IPS-NIHi7 (cell line): Measurements from ENCODE around the gene WDR33.
A peak's percentile ranks its signal among the peaks of the same experiment; 100 is the strongest.
"Not testable (repeated sequence)": the region's sequence is repeated elsewhere in the genome, so short reads cannot be mapped to it uniquely, and the experiment has no call there.

Experiments
- DNase-seq: peaks from one replicate; pipeline ENCODE4 v3.0.0; 2012; ENCODE audit warnings: mixed read lengths; ENCODE audit errors: extremely low spot score

The WDR33 gene

DNA sequence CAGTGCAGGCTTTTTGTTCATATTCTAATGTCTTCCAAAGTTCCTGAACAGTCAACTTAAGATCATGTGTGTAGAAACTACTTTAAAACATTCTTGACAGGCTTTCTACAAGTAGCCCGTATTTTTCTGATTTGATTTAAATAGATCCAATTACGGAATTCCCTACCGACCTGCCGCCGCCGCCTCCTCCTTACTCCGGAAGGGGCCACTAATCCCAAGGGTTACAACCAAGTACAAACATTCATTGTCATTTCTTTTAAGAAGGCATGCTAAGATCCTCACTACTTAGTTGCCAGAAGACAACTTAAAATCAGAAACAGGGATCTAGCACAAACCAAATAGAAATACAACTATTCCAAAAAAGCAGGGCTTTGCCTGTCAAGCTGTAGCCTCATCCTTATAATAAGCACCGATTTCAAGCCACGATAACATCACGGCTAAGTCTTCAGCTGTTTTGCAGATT is 784 bp downstream of the WDR33 start:
- peak; percentile 32 for DNase-seq

DNA sequence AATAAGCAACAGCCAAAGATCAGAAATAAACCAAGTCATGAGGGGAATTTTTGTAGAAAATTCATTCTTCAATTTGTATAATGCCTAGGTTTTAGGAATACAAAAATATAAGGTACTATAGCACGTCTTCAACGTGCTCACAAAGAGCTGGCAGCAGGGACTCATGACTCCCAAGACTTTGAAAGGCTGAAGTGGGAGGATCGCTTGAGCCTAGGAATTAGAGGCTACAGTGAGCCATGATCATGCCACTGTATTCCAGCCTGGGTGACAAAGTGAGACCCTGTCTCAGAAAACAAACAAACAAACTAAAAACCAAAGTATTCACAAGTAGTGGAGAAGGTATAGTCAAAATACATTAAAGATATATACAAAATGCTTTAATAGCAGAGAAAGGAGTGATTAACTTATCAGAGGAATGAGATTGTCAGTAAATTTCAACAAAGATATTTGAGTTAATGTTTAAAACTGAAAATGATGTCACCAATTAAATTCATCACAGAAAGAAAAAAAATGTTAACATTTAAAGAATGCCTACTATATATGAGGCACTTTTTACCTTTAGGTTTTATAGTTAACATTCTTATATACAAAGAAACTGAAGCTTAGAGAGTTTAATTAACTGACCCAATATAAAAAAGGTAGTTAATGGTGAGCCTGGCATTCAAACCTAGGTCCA is 3.2 kb downstream of the WDR33 start:
- no peak for DNase-seq

DNA sequence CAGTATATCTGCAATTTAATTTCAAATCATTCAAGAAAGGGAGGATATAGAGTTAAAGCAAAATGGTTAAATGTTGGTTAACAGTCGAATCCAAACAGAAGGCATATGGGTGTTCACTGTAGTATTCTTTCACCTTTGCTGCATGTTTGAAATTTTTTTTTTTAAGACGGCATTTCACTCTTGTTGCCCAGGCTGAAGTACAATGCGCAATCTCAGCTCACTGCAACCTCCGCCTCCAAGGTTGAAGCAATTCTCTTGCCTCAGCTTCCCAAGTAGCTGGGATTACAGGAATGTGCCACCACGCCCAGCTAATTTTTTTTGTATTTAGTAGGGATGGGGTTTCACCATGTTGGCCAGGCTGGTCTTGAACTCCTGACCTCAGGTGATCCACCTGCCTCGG is 4.1 kb downstream of the WDR33 start:
- DNase-seq: not testable (repeated sequence)

DNA sequence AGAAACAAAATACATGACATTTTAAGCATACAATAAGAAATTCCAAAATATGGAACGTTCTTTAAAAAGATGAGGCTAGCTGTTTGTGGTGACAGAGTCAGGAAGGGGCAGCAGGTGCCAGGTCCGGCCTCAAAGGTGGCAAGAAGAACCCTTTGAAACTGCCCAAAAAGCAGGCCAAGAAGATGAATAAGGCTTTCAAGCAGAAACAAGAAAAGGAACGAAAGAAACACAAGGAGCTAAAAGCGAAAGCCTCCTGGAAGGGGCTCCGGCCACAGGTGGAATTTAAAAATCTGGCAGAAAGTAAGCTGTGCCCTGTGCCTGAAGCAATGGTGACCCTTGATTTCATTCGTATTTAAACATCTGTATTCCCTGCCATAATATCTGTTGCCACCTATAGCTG is 5.5 kb downstream of the WDR33 start:
- DNase-seq: no peak

DNA sequence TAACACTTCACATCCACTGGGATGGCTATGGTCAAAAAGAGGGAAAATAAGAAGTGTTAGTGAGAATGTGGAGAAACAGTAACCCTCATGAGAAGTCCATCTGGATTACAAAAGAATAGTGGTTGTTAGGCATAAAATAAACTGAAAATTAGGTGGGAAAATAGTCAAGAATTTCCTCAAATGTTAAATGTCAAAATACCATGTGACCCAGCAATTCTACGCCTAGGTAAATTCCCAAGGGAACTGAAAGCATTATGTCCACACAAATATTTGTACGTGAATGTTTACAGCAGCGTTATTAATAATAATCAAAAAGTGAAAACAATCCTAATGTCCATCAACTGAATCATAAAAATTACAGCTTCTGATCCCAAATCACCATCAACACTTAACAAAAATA is 11.0 kb downstream of the WDR33 start:
- DNase-seq: no peak

DNA sequence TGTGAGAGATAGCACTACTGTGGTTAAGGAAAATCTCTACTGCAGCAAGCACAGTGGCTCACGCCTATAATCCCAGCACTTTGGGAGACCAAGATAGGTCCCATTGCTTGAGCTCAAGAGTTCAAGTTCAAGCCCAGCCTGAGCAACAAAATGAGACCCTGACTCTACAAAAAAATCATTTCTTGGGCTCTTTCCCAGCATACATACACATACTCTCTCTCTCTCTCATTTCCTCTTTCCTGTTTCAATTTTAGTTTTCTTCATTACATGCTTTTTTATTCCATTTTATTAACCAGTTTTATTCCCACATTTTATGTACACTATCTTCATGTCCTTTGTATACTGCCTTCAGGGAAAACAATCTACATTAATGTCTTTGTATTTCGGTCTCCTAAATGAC is 14.6 kb downstream of the WDR33 start:
- no peak for DNase-seq

DNA sequence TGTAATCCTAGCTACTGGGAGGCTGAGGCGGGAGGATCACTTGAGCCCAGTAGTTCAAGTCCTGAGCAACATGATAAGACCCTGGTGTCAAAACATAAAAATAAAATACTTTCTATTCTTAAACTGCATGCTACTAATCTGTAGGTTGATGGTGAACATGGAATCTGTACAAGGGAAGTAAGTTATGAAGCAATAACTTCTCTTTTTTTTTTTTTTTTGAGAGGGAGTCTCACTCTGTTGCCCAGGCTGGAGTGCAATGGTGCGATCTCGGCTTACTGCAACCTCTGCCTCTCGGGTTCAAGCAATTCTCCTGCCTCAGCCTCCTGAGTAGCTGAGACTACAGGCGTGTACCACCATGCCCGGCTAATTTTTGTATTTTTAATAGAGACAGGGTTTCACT is 16.1 kb downstream of the WDR33 start:
- not testable (repeated sequence) for DNase-seq

DNA sequence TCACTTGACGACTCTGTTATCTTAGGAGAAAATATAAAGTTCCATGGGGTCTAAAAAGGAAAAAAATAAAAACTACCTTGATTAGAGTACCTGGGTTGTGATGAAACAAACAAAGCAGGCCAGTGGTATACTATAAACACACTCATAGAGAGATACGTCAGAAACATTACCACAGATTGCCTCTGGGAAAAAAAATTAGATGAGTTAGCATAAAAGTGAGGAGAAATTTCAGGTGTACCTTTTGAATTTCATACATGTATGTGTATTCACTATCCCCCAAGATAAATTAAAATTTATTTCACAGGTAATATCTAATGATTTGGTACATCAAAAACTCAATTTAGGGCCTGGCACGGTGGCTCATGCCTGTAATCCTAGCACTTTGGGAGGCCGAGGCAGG is 18.2 kb downstream of the WDR33 start:
- no peak for DNase-seq

DNA sequence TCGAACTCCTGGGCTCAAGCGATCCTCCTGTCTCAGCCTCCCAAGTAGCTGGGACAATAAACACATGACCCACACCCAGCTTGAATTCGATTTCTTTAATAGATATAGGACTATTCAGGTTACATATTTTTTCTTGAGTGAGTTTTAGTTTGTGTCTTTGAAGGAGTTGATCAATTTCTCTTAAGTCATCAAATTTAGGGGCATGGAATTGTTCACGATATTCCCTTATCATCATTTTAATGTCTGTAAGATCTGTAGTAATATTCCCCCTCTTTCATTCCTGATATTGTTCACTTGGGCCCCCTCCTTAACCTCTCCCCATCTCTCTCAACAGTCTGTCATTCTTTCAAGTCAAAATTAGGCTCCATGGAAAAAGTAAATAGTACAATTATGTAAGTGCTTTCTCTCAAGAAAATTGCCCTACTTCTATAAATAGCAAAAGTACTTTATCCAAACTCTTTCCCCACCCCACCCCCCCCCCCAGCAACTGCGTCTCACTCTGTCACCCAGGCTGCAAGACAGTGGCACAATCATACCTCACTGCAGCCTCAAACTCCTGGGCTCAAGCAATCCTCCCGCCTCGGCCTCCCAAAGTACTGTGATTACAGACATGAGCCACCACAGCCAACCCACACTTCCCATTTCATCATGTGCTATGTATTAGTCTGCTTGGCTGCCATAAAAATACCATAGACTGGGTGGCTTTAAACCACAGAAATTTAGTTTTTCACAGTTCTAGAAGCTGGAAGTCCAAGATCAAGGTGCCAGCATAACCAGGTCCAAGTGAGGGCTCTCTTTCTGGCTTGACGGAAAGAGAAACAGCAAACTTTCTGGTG is 20.1 kb downstream of the WDR33 start:
- no peak for DNase-seq

DNA sequence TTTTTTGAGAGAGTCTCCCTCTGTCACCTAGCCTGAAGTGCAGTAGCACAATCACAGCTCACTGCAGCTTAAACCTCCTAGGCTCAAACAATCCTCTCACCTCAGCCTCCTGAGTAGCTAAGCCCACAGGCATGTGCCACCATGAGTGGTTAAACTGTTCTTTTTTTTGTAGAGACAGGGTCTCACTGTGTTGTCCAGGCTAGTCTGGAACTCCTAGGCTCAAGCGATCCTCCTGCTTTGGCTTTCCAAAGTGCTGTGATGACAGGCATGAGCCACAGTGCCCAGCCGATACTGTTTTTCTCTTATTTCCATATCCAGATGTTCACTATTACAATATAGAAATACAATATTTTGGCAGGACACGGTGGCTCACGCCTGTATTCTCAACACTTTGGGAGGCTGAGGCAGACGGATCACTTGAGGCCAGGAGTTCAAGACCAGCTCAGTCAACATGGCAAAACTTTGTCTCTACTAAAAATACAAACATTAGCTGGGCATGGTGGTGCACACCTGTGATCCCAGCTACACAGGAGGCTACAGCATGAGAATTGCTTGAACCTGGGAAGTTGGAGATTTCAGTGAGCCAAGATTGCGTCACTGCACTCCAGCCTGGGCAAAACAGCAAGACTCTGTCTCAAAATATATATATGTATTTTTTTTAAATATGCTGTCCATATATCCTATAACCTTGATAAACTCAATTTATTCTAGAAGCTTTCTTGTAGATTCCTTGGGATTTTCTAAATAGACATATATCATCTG is 24.7 kb downstream of the WDR33 start:
- DNase-seq: no peak

DNA sequence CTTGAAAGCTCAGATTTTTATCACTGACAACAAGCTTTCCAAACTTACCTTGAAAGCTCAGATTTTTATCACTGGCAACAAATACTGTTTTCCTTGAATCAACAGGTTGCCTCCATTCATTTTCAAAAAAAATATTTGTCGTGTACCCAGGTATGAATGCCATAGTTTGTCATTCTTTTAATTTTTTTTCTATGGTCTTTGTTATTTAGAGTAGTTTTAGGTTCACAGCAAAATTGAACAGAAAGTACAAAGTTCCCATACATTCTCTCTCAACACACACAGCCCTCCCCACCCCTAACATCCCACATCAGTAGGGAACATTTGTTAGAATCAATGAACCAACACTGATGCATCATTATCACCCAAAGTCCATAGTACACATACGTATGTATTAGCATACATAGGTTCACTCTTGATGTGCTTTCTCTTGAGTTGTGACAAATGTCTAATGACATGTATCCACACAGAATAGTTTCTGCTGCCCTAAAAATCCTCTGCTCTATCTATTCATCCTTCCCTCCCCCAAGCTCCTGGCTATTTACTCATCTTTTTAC is 25.9 kb downstream of the WDR33 start:
- DNase-seq: no peak

DNA sequence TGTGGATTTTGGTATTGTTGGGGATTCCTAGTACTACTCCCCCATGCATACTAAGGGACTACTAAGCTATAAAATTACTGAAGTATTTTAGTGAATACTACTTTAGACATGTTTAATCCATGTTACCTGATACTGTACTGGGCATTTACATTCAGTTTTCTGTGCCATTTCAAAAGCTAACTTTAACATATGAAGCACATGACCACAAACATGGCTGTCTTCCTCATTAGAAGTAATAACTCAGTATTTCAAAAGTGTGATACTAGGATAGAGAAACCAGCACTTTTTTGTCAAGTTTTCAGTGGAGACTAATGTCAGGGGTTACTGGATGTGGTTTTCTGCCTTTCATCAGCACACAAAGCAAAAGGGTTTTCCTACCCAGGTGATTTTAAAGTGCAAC is 27.9 kb downstream of the WDR33 start:
- no peak for DNase-seq

DNA sequence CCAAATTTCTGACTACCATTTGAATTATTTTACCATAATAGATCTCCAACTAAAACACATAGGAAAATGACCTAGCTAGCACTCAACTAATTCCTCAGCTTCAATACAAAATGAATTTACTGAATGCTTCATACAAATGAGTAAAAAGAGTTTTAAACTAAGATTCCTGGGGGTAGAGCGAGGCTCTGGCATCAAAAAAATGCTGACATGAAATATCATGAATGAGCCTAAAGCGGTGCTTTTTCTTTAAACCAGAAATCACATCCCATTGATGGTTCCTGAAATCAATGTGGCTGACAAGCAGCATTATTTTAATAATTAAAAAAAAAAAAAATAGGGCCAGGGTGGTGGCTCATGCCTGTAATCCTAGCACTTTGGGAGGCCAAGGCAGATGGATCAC is 32.1 kb downstream of the WDR33 start:
- no peak for DNase-seq

DNA sequence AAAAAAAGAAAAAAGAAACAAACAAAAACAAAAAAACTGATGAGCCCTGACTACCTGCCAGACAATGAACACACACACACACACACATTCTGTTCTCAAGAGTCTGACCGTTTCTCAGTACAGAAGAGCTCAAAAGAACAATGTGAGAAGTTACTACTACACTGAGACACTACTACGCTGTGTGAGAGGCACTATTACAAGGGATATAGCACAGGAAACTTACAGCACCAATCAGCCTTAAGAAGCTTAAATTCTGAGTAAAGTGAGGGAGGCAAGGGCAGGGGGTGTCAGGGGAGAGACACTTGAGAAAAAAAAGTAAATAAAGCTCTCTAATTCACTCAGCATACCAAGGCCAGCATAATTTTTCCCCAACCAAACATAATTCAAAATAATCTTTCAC is 32.5 kb downstream of the WDR33 start:
- no peak for DNase-seq

DNA sequence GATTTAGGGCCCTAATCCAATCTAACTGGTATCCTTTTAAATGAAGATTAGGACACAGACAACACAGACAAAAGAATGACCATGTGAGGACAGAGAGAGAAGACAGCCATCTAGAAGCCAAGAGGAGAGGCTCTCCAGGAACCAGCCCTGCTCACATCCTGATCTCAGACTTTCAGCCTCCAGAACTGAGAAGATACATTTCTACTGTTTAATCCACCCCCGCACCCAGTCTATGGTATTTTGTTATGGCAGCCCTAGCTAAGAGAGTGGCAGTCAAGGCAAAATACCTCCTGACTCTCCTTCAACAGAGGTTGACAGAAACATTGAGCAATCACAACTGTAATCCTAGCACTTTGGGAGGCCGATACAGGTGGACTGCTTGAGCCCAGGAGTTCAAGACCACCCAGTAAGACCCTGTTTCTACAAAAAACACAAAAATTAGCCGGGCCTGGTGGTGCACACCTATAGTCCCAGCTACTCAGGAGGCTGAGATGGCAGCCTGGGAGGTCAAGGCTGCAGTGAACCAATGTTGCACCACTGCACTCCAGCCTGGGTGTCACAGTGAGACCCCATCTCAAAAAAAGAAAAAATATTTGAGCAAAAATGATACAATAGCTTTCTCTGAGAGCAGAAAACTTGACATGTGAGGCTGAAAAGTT is 34.7 kb downstream of the WDR33 start:
- DNase-seq: no peak

DNA sequence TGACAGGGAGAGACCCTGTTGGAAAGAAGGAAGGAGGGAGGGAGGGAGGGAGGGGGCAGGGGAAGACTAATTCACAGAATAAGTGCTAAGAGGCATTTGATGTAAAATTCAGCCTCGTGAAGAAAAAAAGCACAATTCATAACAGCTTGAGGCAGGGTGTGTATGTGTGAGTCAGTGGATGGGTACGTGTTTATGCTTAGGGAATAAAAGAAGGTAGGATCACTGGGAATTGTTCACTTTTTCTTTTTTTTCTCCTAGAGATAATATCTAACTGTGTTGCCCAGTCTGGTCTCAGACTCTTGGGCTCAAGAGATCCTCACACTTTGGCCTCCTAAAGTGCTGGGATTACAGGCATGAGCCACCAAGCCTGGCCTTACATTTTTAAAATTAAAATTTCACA is 39.2 kb downstream of the WDR33 start:
- DNase-seq: no peak

DNA sequence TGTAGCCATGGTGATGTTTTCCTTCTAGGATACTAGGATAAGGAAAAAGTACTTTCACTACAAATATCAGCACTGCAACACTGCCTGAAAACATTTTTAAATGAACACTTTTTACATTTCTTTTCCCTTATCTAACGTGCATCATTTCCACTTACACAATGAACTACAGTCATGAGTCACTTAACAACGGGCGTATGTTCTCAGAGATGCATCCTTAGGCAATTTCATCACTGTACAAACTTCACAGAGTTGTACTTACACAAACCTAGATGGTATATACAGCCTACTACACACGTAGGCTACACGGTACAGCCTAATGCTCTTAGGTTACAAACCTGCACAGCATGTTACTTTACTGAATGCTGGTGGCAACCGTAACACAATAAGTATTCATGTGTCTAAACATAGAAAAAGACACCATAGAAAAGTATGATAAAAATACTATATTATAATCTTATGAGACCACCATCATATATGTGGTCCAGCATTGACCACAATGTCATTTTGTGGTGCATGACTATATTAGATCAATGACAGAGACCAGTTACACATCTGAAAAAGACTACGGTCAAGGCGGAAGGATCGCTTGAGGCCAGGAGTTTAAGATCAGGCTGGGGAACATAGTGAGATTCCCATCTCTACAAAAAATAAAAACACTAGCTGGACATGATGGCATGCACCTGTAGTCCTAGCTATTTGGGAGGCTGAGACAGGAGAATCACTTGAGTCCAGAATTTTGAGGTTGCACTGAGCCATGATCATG is 39.8 kb downstream of the WDR33 start:
- no peak for DNase-seq

DNA sequence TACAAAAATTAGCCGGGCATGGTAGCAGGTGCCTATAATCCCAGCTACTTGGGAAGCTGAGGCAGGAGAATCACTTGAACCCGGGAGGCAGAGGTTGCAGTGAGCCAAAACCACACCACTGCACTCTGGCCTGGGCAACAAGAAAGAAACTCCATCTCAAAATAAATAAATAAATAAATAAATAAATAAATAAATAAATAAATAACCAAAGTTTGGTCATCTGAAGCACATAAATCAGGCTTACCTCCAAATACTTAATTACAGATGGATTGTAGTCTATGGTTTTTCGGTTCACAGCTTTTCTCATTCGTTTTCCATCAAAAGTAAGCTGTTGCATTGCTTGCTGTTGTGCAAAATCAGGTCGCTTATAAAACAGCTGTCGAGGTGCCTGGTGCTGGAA is 40.4 kb downstream of the WDR33 start:
- DNase-seq: not testable (repeated sequence)

DNA sequence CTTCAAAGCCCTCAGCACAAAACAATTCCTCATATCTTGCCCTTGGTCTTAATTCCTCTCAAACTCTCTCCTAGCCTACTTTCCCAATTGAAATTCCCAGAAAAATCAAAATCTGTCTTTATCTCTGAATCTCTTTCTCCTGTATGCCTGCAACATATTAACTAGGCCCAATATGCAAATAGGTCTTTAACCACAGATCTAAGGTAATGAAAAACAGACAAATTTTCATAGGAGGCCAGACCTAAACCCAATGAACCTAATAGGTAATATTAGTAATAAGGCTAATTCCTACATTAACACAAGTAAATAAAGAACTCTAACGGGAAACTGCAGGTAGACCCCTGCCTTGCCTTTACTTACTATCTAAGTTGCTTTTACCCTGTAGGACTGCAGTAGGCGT is 41.4 kb downstream of the WDR33 start:
- no peak for DNase-seq

DNA sequence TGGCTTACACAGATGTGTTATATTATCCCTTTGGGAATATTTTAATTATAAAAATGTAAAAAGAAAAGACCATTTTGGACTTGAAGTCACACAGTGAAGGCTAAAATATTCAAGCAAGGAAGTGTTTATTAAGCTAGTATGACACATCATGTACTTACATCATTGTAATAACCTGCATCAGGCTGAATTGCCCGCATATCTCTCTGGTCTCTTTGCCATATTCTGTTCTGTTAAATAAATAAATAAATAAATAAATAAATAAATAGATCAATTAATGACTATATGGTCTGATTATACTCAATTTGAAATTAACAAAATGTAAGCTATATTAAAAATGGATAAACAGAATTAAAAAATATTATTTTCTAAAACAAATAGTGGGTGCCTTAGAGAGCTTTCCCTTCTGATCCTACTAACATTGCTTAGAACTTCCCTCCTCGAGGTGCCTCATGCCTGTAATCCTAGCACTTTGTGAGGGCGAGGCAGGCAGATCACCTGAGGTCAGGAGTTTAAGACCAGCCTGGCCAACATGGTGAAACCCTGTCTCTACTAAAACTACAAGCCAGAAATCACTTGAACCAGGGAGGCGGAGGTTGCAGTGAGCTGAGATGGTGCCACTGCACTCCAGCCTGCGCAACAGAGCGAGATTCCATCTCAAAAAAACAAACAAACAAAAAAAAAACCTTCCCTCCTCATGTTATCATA is 42.0 kb downstream of the WDR33 start:
- no peak for DNase-seq
